ENCODE data around the gene PTPRN2.
"Not testable (repeated sequence)": the region's sequence is repeated elsewhere in the genome, so short reads cannot be mapped to it uniquely, and the experiment has no call there.

Gene PTPRN2

GRCh38 chr7:157926107-157926506 lies 661.5 kb downstream of the PTPRN2 start:
- no peak for DNase-seq

GRCh38 chr7:157925383-157925875 lies 662.2 kb downstream of the PTPRN2 start:
- no peak for DNase-seq

GRCh38 chr7:157923903-157924630 lies 663.6 kb downstream of the PTPRN2 start:
- no peak for DNase-seq

- no peak for DNase-seq
These were observed 665.0 kb downstream of the PTPRN2 start for GRCh38 chr7:157922576-157922975.

GRCh38 chr7:157918326-157919080 lies 669.1 kb downstream of the PTPRN2 start:
- DNase-seq = no peak

- DNase-seq = no peak
These were observed 670.5 kb downstream of the PTPRN2 start for GRCh38 chr7:157916946-157917640.

GRCh38 chr7:157910446-157910845 lies 677.2 kb downstream of the PTPRN2 start:
- no peak for DNase-seq

GRCh38 chr7:157910045-157910444 lies 677.6 kb downstream of the PTPRN2 start:
- DNase-seq = not testable (repeated sequence)

- DNase-seq = no peak
These were observed 678.3 kb downstream of the PTPRN2 start for GRCh38 chr7:157909370-157909769.

GRCh38 chr7:157908006-157908782 lies 679.4 kb downstream of the PTPRN2 start:
- DNase-seq = no peak

GRCh38 chr7:157907091-157907490 lies 680.5 kb downstream of the PTPRN2 start:
- DNase-seq = no peak

GRCh38 chr7:157906583-157906982 lies 681.0 kb downstream of the PTPRN2 start:
- no peak for DNase-seq

- no peak for DNase-seq
These were observed 681.8 kb downstream of the PTPRN2 start for GRCh38 chr7:157905651-157906461.

- no peak for DNase-seq
These were observed 682.6 kb downstream of the PTPRN2 start for GRCh38 chr7:157904866-157905570.

- no peak for DNase-seq
These were observed 683.3 kb downstream of the PTPRN2 start for GRCh38 chr7:157904211-157904865.

GRCh38 chr7:157903710-157904109 lies 683.9 kb downstream of the PTPRN2 start:
- no peak for DNase-seq

- no peak for DNase-seq
These were observed 684.3 kb downstream of the PTPRN2 start for GRCh38 chr7:157903296-157903695.

GRCh38 chr7:157901816-157902610 lies 685.6 kb downstream of the PTPRN2 start:
- DNase-seq = not testable (repeated sequence)

- DNase-seq = no peak
These were observed 686.5 kb downstream of the PTPRN2 start for GRCh38 chr7:157901166-157901565.

- no peak for DNase-seq
These were observed 687.1 kb downstream of the PTPRN2 start for GRCh38 chr7:157900556-157900955.
